K562 (cell line): ENCODE data around the gene PNLIPRP2. TPM values are rescaled to one million over a fixed set of nuclear protein-coding genes. Genes with fewer than 3 reads are reported as not detected.

Experiments used
- ATAC-seq: fragments of 200-7000 bp; cut with Tn5 transposase; 3 replicates; pipeline ENCODE4 v1.9.1; 2020; ENCODE audit warnings: moderate library complexity
- BruUV-seq: library from RNA; stranded (reverse); fragments of 400-500 nt; replicated peaks from 2 replicates; lab custom pipeline; 2021; lab: Mats Ljungman, UMichigan
- CTCF ChIA-PET: fragments of 300-600 bp; formaldehyde crosslinking; extraction: SDS; loops from one replicate; lab custom pipeline; 2021; ENCODE audit warnings: low intra/inter-chr PET ratio; lab: Yijun Ruan, JAX
- POLR2A ChIA-PET: fragments of 300-600, 350-650 bp; sonication (Branson Sonifier 250); formaldehyde crosslinking; extraction: SDS; loops from one replicate; lab custom pipeline; 2021; ENCODE audit warnings: antibody characterized with exemption, inconsistent platforms; lab: Yijun Ruan, JAX
- DNase-seq, 4 experiments: peaks; one replicate each; pipeline versions ENCODE4 v3.0.0 to v3.0.0-alpha.2; 2011 to 2018; ENCODE audit warnings: low spot score in 3 of 4, mixed read lengths in 3 of 4; ENCODE audit errors: extremely low read depth in 1 of 4
- FAIRE-seq: peaks from 2 replicates; lab custom pipeline; 2011; peaks lifted over from hg19 to GRCh38; lab: Jason Lieb, UNC
- H2AFZ ChIP-seq: 2 replicates; pipeline ENCODE4 v1.6.0; 2011; ENCODE audit warnings: low read depth, low read length, control low read depth, inconsistent platforms
- H3K27ac ChIP-seq: fragments of 200-600 bp; 3 replicates; pipeline ENCODE4 v1.8.0; 2011; ENCODE audit warnings: low read depth, mild to moderate bottlenecking, control low read depth, inconsistent platforms, low read length, moderate library complexity, mixed read lengths; ENCODE audit errors: extremely low read depth
- H3K27me3 ChIP-seq, 2 experiments: fragments of 300-600 bp in 1 of 2; 2 replicates in 1 of 2; 3 replicates in 1 of 2; pipeline versions ENCODE4 v1.6.0 to v1.8.0; 2011; ENCODE audit warnings: inconsistent platforms in 2 of 2, low read length in 2 of 2, mild to moderate bottlenecking in 1 of 2, mixed read lengths in 1 of 2, moderate library complexity in 1 of 2; ENCODE audit not compliant: control insufficient read depth in 2 of 2, insufficient read depth in 2 of 2
- H3K36me3 ChIP-seq: fragments of 300-600 bp; 3 replicates; pipeline ENCODE4 v1.8.0; 2011; ENCODE audit warnings: mild to moderate bottlenecking, low read length, inconsistent platforms; ENCODE audit not compliant: control insufficient read depth, insufficient read depth
- H3K4me1 ChIP-seq, 2 experiments: fragments of 200-600 bp in 1 of 2; replicated peaks in 1 of 2; 2 replicates in 1 of 2; 3 replicates in 1 of 2; pipeline versions ENCODE4 v1.5.1 to v1.8.0; 2011; ENCODE audit warnings: inconsistent platforms in 2 of 2, low read length in 2 of 2, mild to moderate bottlenecking in 1 of 2, mixed read lengths in 1 of 2, moderate library complexity in 1 of 2; ENCODE audit not compliant: control insufficient read depth in 2 of 2, insufficient read depth in 2 of 2
- H3K4me2 ChIP-seq: 2 replicates; pipeline ENCODE4 v1.6.1; 2011; ENCODE audit warnings: low read length, control low read depth, inconsistent platforms, mixed read lengths; ENCODE audit not compliant: insufficient read depth
- H3K4me3 ChIP-seq: fragments of 200-600 bp; sonication (generic), shearing (Covaris generic); 2 replicates; pipeline ENCODE4 v1.5.1; 2016; ENCODE audit warnings: control low read depth, inconsistent platforms
- H3K79me2 ChIP-seq: fragments of 200-600 bp; 3 replicates; pipeline ENCODE4 v1.8.0; 2011; ENCODE audit warnings: low read length, inconsistent platforms; ENCODE audit not compliant: control insufficient read depth, insufficient read depth
- H3K9ac ChIP-seq, 2 experiments: 2 replicates each; pipeline versions ENCODE4 v1.6.0 to v1.6.1; 2011; ENCODE audit warnings: low read depth in 2 of 2, low read length in 2 of 2, control low read depth in 1 of 2, inconsistent platforms in 1 of 2, mild to moderate bottlenecking in 1 of 2, mixed read lengths in 1 of 2; ENCODE audit not compliant: insufficient read depth in 1 of 2
- H3K9me1 ChIP-seq: one replicate; pipeline ENCODE4 v1.6.0; 2011; ENCODE audit warnings: inconsistent platforms, mild to moderate bottlenecking, low read length, moderate library complexity; ENCODE audit not compliant: control insufficient read depth, insufficient read depth
- H3K9me3 ChIP-seq: replicated peaks from 2 replicates; pipeline ENCODE4 v1.5.1; 2011; ENCODE audit warnings: low read depth, low read length, inconsistent platforms; ENCODE audit not compliant: control insufficient read depth, insufficient read depth
- H4K20me1 ChIP-seq: replicated peaks from 2 replicates; pipeline ENCODE4 v1.6.1; 2011; ENCODE audit warnings: low read length, inconsistent platforms, mixed read lengths; ENCODE audit not compliant: control insufficient read depth, insufficient read depth
- FOXP1 ChIP-seq: sonication (generic); formaldehyde crosslinking; IDR thresholded peaks from 2 replicates; pipeline ENCODE4 v1.8.0; 2022; ENCODE audit warnings: mild to moderate bottlenecking, missing genetic modification reagents
- MTA2 ChIP-seq: fragments of 450-650 bp; IDR thresholded peaks from 2 replicates; pipeline ENCODE4 v1.6.1; 2016; ENCODE audit warnings: low read depth
- NFIC ChIP-seq: fragments of 450-650 bp; IDR thresholded peaks from 2 replicates; pipeline ENCODE4 v1.6.1; 2017; ENCODE audit warnings: mild to moderate bottlenecking, inconsistent platforms
- WGBS: fragments of 100-300 bp; shearing (Covaris generic); methylation state at CpG from one replicate; pipeline ENCODE4 v1.1.6; 2016; ENCODE audit warnings: low coverage, mixed read lengths; ENCODE audit not compliant: insufficient coverage; ENCODE audit errors: missing lambda C conversion rate; 5-methylcytosine and 5-hydroxymethylcytosine counted together
- in situ Hi-C: fragments of 300-500 bp; cut with MboI; formaldehyde crosslinking; loops from 4 replicates; pipeline ENCODE4 v1.15.0; 2018; ENCODE audit warnings: inconsistent platforms, mixed read lengths
- intact Hi-C: fragments of 100-400 bp; cut with micrococcal nuclease; formaldehyde crosslinking; loops from 2 replicates; pipeline ENCODE4 v1.14.2; 2022
- polyA plus RNA-seq, 8 experiments: library from polyadenylated mRNA; depleted of rRNA in 4 of 8; stranded (reverse) in 5 of 8; unstranded in 3 of 8; fragments of >200 nt; fragmentation: Nextera tagmentation in 2 of 8; fragmentation: Illumina TruSeq in 1 of 8; extraction: Ambion mirVana in 2 of 8; extraction: Trizol in 1 of 8; gene quantifications; 2 replicates each; pipeline versions ENCODE4 v1.2.1 to v1.2.3, GENCODE V29; 2011 to 2014; ENCODE audit warnings: inconsistent platforms in 1 of 8, missing spikeins in 1 of 8
- total RNA-seq, 7 experiments: library from RNA; depleted of rRNA in 6 of 7; stranded (reverse); fragments of >200 nt in 6 of 7; fragmentation: Illumina TruSeq in 2 of 7; extraction: Trizol in 2 of 7; gene quantifications; 2 replicates each; pipeline versions ENCODE4 v1.2.1 to v1.2.3, GENCODE V29; 2011 to 2021; ENCODE audit warnings: low replicate concordance in 1 of 7
- TF ChIP-seq, protein P1 (sequence below): fragments of 250-450 bp; sonication (Bioruptor Pico); IDR thresholded peaks from 2 replicates; pipeline ENCODE4 v1.8.0; 2021; ENCODE audit warnings: borderline replicate concordance, mild to moderate bottlenecking, moderate library complexity; ENCODE audit not compliant: poor library complexity, severe bottlenecking

PNLIPRP2 gene
- total and polyA plus RNA-seq, 9 of the 15 experiments (the other 6 are each of a cell fraction or from before 2014, with no cell fraction given), result 0.38 TPM; not detected in 8

DNA sequence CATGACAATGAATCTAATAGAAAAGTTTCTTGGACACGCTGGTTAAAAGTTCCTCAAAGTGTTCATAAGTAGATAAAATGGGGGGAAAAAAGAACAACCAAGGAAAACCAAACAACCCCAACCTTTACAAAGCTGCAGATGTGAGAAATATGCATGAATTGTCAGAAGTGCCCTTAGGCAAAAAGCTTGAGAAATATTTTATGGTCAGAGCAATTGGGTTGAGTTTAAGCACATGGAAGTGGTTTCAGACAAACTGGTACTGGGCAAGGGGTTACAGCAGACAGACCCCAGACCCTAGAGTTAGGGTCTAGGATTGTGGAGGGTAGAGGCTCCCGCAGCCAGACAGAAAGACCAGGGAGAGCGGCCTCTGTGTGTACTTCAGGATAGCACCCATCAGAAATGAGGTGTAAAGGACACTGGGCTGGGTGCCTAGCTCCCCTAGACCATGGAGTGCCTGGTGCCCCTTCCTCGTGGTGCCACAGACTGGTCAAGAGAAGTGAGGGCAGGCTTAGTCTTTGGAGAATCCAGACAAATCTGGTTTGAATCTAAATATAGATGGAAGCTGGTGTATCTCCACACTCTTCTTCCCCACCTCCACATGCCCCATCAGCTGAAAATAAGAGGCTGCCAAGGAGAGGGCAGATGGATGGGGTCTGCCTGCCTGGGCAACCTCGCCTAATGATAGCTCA, 37.3 kb downstream of the PNLIPRP2 start:
- no peaks in the 10 kb centered on the region for H3K79me2 ChIP-seq
- no peaks in the 10 kb centered on the region for H3K4me1 ChIP-seq
- no peaks in the 10 kb centered on the region for H3K36me3 ChIP-seq
- no peaks in the 10 kb centered on the region for H4K20me1 ChIP-seq
- ChIA-PET POLR2A (interaction anchor here (0.7 kb wide), 1 partner anchor 31 kb away, joined by 3 read pairs; no protein-coding TSS in a partner anchor), CTCF (no interaction called here)
- no peak for DNase-seq
- H3K4me2 ChIP-seq, result no peak overlapping the region
- BruUV-seq, result no TSS peak
- no peak for FAIRE-seq
- H3K4me3 ChIP-seq, result no peak overlapping the region
- no peak overlapping the region for H3K9ac ChIP-seq
- no peak overlapping the region for H3K27ac ChIP-seq
- no peaks in the 10 kb centered on the region for H3K9me1 ChIP-seq
- WGBS, result 0% methylated on average over 4 of the region's 5 CpGs
- ATAC-seq, result no peak
- H2AFZ ChIP-seq, result no peak overlapping the region
- TF ChIP-seq NFIC, result no peak
- TF ChIP-seq, protein P1, sequence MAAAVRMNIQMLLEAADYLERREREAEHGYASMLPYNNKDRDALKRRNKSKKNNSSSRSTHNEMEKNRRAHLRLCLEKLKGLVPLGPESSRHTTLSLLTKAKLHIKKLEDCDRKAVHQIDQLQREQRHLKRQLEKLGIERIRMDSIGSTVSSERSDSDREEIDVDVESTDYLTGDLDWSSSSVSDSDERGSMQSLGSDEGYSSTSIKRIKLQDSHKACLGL, result no peak
- in situ Hi-C loops, result no loop called here
- H3K27me3 ChIP-seq, result no peaks in the 10 kb centered on the region; a peak in 1 of 5 replicates
- H3K9me3 ChIP-seq, result no peaks in the 10 kb centered on the region
- intact Hi-C loops, result no loop called here

DNA sequence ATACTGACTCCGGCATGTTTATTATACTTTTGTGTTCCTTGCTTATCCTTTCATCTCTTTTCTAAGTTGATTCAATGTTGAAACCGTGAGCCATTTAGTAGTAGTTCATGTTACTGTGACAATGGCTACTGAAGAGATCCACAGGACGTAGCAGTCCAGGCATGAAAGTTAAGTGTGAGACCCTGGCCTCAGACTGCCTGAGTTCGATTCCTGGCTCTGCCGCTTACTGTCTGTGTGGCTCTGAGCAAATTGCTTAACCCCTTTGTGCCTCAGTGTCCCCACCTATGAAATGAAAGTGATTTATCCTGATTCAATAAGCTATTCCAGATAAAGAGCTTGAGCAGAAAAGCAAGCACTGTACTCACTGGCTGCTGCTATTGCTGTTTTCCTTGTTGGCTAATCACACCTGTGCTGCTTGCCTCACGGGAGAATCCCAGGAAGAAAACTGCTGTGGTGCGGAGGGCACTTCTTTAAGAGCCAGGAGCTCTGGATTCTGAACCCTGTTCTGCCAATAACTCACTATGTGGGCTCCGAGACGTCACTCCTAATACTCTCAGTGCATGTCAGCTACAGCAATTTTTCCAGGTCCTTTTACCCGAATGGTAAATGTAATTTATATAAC, 38.4 kb downstream of the PNLIPRP2 start:
- Histone ChIP-seq H3K79me2 (no peaks in the 10 kb centered on the region), H3K9me3 (no peaks in the 10 kb centered on the region), H4K20me1 (no peaks in the 10 kb centered on the region), H3K4me2 (no peak overlapping the region)
- WGBS, result 1% methylated on average over 10 of the region's 10 CpGs
- POLR2A ChIA-PET, result interaction anchor here (0.7 kb wide), 1 partner anchor 32 kb away, joined by 3 read pairs; no protein-coding TSS in a partner anchor
- no peak for DNase-seq
- TF ChIP-seq FOXP1 (no peak), MTA2 (no peak)
- TF ChIP-seq, all 486 proteins: peak for 0
- Histone ChIP-seq H3K27me3 (peaks cover 0 to 5% of the 10 kb centered on the region in 2 experiments; a peak in 2 of 5 replicates), H3K4me3 (no peak overlapping the region), H3K4me1 (no peaks in the 10 kb centered on the region), H2AFZ (no peak overlapping the region), H3K27ac (no peak overlapping the region), H3K9ac (no peak overlapping the region), H3K9me1 (no peaks in the 10 kb centered on the region), H3K36me3 (no peaks in the 10 kb centered on the region)
- in situ Hi-C loops, result no loop called here
- intact Hi-C loops, result no loop called here
- ATAC-seq, result no peak
- no peak for FAIRE-seq
- CTCF ChIA-PET, result no interaction called here
- BruUV-seq, result no TSS peak
